Measurements from ENCODE around the gene DENND1A.

- TF ChIP-seq GATA2 (IDR thresholded peaks at IDR 0.05; ENCODE audit: low read depth, low read length) (no peak), GATA3 (IDR thresholded peaks at IDR 0.05; ENCODE audit: low read depth, low read length) (no peak)
These were observed 13.7 kb upstream of the DENND1A start for GRCh38 chr9:123943671-123944070.

Measured in SH-SY5Y (cell line).